IPS DF 4.7 (cell line): ENCODE data around the gene HTRA1.

Experiments used
- DNase-seq: peaks from one replicate; pipeline ENCODE4 v3.0.0-alpha.2; 2013; ENCODE audit warnings: low spot score; ENCODE audit errors: extremely low read depth

The HTRA1 gene

DNA sequence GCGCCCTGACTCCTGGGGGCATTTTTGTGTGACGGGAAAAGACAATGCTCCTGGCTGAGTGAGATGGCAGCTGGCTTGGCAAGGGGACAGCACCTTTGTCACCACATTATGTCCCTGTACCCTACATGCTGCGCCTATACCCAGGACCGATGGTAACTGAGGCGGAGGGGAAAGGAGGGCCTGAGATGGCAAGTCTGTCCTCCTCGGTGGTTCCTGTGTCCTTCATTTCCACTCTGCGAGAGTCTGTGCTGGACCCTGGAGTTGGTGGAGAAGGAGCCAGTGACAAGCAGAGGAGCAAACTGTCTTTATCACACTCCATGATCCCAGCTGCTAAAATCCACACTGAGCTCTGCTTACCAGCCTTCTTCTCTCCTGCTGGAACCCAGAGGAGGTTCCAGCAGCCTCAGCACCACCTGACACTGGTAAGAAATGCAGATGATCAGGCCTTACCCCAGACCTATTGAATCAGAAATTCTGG lies 6.7 kb upstream of the HTRA1 start, which contains the start of gene ARMS2:
Gene ARMS2 (plus strand): TSS at position 51 of the 478 bp plus-strand sequence. CDS start 75 bp downstream, at position 126.
- DNase-seq = no peak

DNA sequence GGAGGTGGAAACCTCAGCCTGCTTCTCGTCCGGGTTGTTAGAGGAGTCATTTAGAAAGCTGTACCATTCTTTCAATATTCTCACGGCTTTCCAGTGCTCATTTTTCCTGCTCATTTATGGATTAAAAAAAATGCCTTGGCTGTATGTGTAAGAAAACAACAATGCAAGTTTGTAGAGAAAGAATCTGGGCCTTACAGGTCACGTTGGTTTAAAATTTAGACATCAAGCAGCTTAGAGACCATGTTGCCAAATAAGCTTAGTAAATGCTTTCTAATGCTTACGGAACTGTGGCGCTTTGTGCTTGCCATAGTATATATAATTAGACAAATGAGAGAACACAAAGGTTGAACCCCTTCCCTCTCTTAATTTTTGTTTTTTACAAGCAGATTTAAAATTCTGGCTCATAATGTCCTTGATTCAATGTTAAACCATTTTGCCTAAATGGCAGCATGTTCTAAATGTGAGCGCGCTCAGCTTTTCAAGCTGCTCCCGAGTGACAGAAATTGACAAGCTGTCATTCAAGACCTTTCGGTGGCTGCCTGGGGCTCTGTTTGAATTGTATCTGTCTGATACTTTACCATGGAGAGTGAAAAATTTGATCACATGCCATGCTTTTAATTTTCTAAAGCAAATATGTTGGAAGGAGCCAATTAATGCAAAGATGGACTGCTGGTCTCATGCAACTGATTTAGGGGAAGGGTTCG lies 5.8 kb upstream of the HTRA1 start:
- no peak for DNase-seq

DNA sequence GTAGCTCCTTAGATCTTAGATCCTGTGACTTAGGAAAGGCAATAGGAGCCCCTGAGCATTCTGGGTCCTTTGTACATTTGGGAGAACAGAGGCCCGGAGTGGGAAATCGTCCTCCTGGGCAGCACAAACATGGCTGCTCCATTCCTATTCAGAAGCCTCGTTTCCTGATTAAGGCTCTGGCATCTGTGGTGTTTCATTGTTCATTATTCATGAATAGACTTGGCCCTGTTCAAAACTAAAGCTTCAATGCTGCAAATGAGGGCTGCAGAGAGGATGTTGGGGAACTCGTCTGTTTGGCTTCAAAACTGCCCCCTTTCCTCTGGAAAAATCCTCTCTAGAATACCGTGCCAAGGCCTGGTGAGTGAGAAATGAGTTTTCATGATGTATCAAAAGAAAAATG lies 3.4 kb upstream of the HTRA1 start:
- DNase-seq = no peak

DNA sequence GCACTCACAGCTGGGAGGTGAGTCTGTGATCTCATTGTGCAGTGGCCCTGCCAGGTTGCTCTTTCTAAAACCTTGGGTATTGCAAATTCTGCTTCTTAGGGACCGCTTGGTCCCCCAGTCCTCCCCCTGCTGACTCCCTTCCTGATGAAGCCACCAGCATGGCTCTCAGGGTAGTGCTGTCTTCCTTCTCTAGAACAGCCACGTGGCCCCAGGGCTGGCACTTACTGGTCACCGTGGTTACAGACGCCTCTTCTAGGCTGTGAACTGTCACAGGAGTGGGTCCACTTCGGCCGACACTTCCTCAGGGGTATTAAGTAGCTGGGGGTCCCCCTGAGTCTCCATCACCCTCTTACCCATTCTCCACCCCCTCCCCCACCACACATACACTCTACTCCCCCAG lies 2.7 kb upstream of the HTRA1 start:
- DNase-seq = no peak

DNA sequence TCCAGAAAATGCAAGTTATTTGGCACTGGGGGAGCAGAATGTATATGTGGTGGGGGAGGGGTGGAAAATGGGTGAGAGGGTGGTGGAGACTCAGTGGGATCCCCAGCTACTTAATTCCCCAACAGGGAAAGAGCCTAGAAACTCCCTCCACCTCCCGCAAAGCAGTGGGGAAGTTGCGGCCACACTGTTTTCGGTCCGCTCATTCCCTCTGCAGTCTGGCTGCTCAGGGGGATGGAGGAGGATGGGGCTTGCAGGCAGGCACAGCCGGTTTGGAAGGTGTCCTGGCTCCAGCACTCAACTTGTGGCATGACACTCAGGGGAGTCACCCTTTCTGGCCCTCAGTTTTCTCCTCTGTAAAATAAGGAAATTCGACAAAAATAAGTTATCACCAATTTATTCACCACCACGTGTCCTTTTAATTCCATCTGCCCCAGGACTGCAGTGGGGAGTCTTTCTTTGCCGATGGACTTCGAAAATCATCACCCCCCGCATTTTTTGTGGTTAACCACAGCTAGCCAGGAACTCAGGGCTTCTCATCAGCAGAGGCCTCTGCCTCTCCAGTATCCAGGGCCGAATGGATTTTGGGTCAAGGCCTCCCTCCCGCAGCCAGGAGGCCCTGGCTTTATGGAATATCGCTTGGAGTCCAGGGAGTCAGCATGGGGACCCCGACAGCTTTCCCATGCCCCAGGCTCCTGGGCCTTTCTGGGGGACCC lies 1.6 kb upstream of the HTRA1 start:
- DNase-seq = no peak

DNA sequence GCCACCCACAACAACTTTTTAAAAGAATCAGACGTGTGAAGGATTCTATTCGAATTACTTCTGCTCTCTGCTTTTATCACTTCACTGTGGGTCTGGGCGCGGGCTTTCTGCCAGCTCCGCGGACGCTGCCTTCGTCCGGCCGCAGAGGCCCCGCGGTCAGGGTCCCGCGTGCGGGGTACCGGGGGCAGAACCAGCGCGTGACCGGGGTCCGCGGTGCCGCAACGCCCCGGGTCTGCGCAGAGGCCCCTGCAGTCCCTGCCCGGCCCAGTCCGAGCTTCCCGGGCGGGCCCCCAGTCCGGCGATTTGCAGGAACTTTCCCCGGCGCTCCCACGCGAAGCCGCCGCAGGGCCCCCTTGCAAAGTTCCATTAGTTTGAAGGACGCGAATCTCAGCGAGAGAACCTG lies 461 bp upstream of the HTRA1 start:
- no peak for DNase-seq

DNA sequence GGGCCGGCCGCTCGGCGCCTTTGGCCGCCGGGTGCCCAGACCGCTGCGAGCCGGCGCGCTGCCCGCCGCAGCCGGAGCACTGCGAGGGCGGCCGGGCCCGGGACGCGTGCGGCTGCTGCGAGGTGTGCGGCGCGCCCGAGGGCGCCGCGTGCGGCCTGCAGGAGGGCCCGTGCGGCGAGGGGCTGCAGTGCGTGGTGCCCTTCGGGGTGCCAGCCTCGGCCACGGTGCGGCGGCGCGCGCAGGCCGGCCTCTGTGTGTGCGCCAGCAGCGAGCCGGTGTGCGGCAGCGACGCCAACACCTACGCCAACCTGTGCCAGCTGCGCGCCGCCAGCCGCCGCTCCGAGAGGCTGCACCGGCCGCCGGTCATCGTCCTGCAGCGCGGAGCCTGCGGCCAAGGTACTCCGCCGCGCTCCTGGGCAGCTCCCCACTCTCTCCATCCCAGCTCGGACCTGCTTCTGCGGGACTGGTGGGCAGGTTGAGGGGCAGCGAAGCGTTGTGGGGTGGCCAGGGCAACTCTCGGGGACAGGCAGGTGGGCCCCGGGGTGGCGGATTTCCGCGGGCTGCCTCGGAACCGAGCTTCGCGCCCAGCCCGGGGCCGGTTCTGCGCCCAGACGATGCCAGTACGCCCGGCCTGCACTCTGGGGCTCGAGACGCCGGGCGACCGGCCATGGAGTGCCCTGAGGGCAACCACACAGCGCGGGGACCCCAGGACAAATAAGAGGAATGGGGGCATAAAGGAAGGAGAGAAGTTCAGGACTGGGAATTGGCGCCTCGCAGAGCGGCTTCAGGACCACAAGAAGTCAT lies 578 bp downstream of the HTRA1 start:
- DNase-seq = no peak

DNA sequence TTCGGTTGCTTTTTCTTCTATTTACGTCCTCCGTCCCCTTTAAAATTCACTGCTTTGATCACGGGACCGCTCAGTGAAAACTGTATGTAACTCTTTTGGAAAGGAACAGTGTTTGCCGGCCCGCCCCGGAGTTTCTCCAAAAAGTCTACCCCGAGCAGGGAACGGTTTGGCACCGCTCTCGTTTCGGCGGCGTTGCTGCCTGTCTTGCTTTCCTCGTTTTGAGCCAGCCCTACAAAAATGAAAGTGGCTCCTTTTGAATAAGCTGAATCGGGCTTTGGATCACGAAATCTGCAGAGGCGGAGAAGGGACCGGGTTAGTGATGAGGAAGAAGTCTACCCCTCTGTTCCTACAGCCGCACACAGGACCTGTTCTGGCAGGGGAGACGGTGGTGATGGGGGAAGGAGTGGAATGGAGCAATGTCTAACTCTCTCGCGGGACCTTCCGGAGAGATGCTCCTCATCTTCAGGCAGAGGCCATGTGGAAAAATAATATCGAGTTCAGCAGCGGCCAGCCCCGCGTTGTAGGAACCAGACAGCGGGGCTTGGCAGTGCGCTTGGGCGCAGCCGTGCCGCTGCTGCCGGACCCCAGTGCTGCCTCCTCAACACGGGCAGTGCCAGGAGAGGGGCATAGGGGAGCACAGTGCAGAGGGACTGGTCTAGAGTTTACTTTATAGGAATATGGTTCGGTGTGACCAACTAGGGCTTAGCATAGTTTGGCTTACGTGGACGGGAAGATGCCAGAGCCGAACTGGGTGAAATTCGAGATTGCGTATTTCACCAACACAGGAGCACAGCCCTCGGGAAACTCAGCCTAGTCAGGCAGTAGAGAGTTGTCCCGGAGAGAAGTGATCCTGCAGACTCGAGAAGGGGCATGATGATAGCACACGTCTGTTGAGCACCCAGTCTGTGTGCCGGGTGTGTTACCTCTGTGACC lies 1.4 kb downstream of the HTRA1 start:
- DNase-seq = no peak

DNA sequence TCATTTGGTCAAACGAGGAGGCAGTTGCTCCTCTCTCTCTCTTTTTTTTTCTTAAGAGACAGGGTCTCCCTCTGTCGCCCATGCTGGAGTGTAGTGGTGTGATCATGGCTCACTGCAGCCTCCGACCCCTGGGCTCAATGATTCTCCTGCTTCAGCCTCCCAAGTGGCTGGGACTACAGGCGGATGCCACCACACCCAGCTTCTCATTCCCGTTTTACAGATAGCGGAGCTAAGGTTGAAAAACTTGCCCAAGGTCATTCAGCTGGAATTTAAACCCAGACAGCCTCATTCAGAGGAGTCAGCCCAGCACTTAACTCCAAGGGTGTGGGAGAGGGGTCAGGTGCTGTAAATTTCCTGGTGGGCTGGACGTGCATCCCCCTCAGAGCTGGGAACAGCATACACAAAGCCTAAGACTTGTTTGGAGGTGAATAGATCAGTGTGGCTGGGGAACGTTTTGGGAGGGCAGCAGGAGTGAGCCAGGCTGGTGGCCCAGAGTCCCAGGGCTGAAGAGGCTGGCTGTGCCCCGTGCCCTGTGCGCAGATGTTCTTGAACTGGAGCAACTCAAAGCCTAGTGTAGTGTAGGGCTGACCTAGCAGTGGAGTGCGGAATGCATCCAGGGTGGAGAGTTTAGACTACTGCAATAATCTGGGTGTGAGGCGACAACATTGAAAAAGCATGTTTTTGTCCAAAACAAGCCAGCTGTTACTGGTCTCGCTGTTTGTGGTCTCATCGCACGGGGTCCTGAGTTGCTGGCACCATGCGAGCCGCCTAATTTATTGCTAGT lies 2.3 kb downstream of the HTRA1 start:
- no peak for DNase-seq

DNA sequence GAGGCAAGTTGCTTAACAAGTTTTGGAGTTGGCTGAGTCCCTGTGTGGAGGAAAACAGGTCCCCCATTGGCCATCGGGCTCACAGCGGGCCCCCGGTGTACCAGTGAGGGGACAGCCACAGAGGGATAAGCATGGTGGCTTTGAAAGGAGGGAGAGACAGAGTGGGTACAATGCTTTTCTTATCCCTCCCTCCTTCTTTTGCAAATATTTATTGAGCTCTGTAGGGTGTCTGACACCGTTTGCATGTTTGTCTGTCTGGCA lies 2.8 kb downstream of the HTRA1 start:
- no peak for DNase-seq

DNA sequence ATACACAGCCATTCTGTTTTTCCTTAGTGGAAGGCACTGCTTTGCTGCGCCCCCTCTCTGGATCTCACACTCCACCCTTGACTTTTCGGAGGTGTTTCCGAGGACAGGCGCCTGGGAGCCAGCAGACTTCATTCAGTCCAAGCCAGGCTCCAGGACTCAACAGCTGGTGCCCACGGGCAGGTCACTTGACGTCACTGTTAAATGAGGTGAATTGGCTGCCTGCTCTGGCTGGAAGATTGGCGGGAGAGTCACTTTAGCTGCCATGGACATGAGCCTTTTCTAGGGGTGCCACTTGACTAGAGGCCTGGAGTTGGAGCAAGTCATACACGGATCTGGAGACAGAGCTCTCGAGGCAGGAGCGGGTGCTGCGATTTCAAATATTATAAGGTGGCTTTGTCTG lies 3.2 kb downstream of the HTRA1 start:
- no peak for DNase-seq

DNA sequence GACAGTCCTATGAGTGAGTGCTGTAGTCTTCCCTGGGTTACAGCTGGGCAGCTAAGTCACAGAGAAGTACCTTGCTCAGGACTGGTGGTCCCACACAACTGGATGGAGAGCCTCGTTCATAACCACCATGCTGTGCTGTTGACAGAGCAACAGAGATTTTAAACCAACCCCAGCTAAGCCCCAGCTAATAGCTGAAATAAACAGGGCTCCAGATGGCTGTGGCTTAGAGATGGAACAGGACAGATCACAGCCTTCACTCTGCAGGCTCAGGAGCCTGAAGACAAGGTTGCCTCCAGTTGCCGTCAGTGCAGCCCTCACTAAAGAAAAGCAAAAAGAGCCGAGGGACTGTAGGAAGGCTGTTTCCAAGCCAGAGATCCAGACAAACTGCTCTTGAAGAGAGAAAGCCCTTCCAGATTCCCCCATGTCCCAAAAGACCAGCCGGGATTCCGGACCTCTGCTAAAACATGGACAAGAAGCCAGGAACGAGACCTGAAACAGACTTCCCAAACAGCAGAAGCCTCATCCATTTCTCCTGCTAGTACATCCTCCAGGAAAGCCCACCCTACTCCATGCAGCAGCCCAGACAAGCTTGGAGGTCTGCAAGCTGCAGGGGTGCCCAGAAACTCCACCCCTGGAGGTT lies 4.2 kb downstream of the HTRA1 start:
- no peak for DNase-seq

DNA sequence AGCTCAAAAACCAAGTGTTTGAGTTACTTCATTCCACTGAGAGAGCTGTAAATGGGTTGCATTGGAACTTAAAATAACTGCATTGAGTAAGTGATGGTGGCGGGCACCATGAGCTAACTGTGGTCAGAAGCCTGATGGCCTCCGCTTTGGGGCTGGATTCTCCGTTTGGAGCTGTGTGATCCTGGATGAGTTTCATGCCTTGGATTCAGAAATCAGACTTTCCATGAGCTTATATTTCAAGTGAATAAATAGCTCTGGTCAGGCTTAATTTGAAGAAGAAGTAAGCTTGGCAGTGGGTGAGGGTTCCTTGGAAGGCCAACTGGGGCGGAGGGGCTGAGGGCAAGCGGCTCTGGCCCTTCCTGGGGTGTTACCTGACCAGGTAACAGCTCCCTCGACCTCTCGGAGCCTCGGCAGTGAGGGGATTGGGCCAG lies 5.6 kb downstream of the HTRA1 start:
- DNase-seq = no peak

DNA sequence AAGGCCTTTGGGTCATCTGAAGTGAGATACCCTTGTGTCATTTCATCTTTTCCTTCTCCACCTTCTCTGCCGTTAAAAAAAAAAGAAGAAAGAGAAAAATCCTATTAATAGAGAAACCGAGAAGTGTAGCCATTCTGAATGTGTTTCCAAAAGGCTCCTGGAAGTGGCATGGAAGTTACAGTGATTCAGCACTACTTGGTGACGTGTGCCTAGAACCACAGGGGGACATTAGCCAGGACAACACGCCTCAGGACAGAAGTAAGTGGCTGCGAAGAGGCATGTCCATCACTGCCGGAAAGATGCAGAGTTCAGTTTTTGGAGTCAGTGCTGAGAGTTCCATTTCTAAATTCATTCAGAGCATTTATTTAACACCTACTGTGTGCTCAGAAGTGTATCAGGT lies 6.3 kb downstream of the HTRA1 start:
- no peak for DNase-seq

DNA sequence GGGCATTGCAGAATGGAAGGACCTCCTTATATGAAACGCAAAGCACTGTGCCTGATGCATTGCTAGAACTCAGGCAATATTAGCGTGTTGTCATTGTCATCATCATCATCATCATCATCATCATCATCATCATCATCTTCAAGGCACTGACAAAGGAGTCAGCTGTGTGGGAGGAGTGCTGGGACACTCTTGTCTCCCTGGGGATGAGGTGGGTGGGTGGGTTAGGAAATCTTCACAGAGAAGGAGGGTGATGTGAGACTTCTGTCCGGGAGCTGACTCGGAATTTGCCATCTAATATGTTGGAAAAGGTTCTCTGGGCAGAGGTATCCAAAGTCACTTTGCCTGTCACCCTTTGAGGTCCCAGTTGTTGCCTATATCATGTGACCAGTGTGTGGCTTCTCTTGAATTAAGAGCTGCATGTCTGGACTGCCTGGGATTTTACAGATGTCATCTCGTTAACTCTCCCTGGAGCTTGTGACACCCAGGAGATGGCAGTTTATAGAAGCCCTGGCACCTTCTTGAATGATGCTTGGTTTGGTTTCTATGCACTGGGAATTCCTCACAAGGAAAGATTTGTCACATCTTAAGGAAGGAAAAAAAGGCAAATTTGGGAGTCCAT lies 7.1 kb downstream of the HTRA1 start:
- no peak for DNase-seq

DNA sequence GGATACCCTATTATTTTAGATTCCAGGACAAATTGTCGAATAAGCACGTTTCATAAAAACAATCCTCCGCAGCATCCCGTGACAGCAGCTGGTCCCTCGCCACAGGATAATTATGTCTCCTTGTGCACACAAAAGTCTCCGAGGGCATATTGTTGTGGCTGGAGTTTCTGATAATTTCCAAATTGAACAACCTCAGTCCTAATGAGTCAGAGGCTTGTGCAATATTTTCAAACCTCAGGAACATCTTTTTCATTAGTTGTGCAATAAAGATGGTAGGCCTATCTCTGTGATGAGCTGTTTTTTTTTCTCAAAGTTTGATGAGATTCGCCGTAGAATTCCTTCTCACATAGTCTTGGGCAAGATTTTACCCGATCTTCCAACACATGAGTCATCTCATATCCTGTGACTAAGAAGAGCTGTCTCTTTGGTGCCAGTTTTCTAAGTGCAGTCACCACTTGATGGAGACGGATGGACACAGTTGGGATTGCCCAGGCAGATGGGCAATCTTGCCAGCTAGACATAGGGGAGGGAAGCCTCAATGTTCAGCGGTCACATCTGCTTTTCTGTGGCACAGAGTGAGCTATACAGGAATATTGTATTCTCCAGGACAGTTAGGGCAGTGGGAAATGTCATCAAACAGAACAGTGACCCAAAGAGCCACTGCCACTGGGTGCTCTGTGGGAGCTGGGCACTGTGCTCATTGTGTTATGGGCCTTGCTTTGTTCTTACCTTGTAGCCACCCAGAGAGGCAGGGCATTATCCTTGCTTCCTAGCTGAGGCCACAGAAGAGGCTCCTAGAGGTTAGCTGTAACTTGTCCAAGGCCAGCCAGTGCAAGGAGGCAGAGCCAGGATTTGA lies 7.8 kb downstream of the HTRA1 start:
- no peak for DNase-seq

DNA sequence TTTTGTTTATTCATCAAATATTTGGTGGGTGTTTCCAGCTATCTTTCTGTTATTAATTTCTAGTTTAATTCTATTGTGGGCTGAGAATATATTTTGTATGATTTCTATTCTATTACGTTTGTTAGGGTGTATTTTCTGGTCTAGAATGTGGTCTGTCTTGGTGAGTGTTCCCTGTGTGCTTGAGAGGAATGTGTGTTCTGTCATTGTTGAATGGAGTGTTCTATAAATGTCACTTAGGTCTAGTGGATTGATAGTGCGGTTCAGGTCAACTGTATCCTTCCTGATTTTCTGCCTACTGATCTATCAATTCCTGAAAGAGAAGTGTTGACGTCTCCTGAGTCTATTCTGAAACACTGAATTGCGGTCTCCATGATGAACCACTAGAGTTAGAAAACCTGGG lies 8.5 kb downstream of the HTRA1 start:
- DNase-seq = no peak

DNA sequence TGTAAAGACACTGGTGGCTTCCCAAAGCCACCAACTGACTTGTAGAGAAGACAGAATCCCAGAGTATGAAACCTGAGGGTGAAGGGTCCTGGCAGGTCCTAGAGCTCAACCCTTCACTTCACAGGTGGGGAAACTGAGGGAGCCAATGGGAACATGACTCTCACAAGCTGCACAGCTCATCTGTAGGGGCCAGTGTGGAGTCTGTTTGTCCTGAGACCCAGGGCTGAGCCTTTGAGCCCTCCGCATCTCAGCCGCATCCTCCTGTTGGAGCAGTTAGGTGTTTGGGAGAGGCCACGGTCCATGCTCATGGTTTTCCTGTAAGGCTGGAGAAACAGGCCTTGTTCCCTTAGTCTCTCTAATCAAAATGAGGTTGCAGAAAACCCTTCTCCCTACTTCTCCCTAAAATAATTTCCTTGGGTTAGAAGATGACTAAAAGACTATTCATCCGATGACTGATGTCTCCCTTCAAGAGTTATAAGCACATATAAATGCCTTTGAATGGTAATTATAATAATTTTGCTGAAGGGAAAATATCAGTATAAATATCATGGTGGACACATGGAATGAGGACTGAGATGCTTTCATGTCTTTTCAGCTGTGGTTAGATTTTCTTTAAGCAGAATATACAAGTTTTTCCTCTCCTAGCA lies 10.3 kb downstream of the HTRA1 start:
- DNase-seq = no peak
